HL-60 (cell line): ENCODE data around the gene SCG5.

Experiments used
- CTCF ChIP-seq: IDR thresholded peaks from one replicate; pipeline ENCODE4 v1.5.1; 2011; ENCODE audit warnings: low read length, control low read depth, inconsistent platforms; ENCODE audit not compliant: insufficient read depth
- GABPA ChIP-seq: IDR thresholded peaks from 2 replicates; pipeline ENCODE4 v1.6.1; 2012; ENCODE audit warnings: low read depth
- POLR2AphosphoS5 ChIP-seq: IDR thresholded peaks from 2 replicates; pipeline ENCODE4 v1.6.1; 2012; ENCODE audit warnings: low read depth
- REST ChIP-seq: IDR thresholded peaks from 2 replicates; pipeline ENCODE4 v1.6.1; 2012; ENCODE audit warnings: low read depth; ENCODE audit not compliant: insufficient replicate concordance
- SPI1 ChIP-seq: IDR thresholded peaks from 2 replicates; pipeline ENCODE4 v1.6.1; 2012; ENCODE audit warnings: low read depth, mild to moderate bottlenecking, borderline replicate concordance

- TF ChIP-seq CTCF (no peak), POLR2AphosphoS5 (no peak), REST (no peak), GABPA (no peak), SPI1 (peak; percentile 77; the same call in 1 of the 2 replicates)
Measured at GRCh38 chr15:32683906-32684584, 42.5 kb downstream of the SCG5 start.
